ENCODE measurements around the gene FGD5. TPM values are rescaled to one million over a fixed set of nuclear protein-coding genes. Genes with fewer than 3 reads are reported as not detected.

Gene FGD5
- total RNA-seq, 4 donors from 2014 or later, result 9.1 to 75.0 (median 16.1) TPM

GRCh38 chr3:14913071-14913925, 94.5 kb downstream of the FGD5 start:
- no peak for TF ChIP-seq CTCF (IDR thresholded peaks at IDR 0.05)
- DNase-seq (ENCODE audit: low spot score), result no peak
- ATAC-seq (ENCODE audit: low FRiP score), result no peak

- ATAC-seq (ENCODE audit: low FRiP score), result no peak
- TF ChIP-seq CTCF (IDR thresholded peaks at IDR 0.05), result no peak
- no peak for DNase-seq (ENCODE audit: low spot score)
Measured at GRCh38 chr3:14913926-14914778, 95.4 kb downstream of the FGD5 start.

- ATAC-seq (ENCODE audit: low FRiP score) (no peak), DNase-seq (ENCODE audit: low spot score) (no peak)
- no peak for TF ChIP-seq CTCF (IDR thresholded peaks at IDR 0.05)
Measured at GRCh38 chr3:14914779-14915117, 96.0 kb downstream of the FGD5 start.

GRCh38 chr3:14915636-14916222, 97.0 kb downstream of the FGD5 start:
- ATAC-seq (ENCODE audit: low FRiP score) (no peak), DNase-seq (ENCODE audit: low spot score) (no peak)
- no peak for TF ChIP-seq CTCF (IDR thresholded peaks at IDR 0.05)

- DNase-seq (ENCODE audit: low spot score) (no peak), ATAC-seq (ENCODE audit: low FRiP score) (no peak)
- no peak for TF ChIP-seq CTCF (IDR thresholded peaks at IDR 0.05)
Measured at GRCh38 chr3:14918356-14918860, 99.6 kb downstream of the FGD5 start.

- DNase-seq (ENCODE audit: low spot score), result no peak
- no peak for ATAC-seq (ENCODE audit: low FRiP score)
- no peak for TF ChIP-seq CTCF (IDR thresholded peaks at IDR 0.05)
Measured at GRCh38 chr3:14920536-14920935, 101.8 kb downstream of the FGD5 start.
